Right renal cortex interstitium (tissue), 3 donors: ENCODE results near the gene SMAD3. TPM values are rescaled to one million over a fixed set of nuclear protein-coding genes. Genes with fewer than 3 reads are reported as not detected.
"Not testable (repeated sequence)": the region's sequence is repeated elsewhere in the genome, so short reads cannot be mapped to it uniquely, and the experiment has no call there.

Experiments used
- DNase-seq, 3 donors: peaks; one replicate each; pipeline ENCODE4 v3.0.0-alpha.2; 2013; ENCODE audit warnings: low read depth in 3 of 3, low spot score in 2 of 3
- polyA plus RNA-seq, 3 donors: library from polyadenylated mRNA; unstranded; fragments of 120-200 nt; gene quantifications; one replicate each; pipeline ENCODE4 v1.2.1, GENCODE V29; 2013; ENCODE audit not compliant: insufficient read length in 3 of 3

Gene SMAD3
- polyA plus RNA-seq, 3 donors: 43.2 to 47.3 (median 46.0) TPM

DNA sequence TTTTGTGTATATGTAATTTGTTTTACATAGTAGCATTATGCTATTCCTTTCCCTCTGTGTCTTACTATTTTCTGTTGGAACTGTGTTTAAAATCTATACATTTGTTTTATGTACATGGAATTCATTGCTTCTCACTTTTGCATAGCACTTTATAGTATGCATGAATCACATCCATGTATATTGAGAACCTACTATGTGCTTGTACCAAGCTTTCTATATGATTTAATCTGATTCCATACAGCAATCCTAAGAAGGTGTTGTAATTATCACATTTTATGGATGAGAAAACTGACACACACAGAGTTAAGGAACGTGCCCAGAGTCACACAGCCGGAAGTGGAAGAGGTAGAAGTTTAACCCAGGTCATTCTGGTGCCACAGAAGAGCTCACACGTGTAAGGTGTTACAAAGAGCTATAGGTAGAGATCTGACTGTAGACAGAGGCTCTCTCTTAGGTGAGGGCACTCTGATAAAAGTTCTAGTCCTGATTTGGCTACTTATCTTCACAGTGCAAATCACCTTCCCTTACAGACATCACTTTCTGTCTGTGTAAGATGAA is 3.5 kb upstream of the SMAD3 start:
- DNase-seq: no peak

DNA sequence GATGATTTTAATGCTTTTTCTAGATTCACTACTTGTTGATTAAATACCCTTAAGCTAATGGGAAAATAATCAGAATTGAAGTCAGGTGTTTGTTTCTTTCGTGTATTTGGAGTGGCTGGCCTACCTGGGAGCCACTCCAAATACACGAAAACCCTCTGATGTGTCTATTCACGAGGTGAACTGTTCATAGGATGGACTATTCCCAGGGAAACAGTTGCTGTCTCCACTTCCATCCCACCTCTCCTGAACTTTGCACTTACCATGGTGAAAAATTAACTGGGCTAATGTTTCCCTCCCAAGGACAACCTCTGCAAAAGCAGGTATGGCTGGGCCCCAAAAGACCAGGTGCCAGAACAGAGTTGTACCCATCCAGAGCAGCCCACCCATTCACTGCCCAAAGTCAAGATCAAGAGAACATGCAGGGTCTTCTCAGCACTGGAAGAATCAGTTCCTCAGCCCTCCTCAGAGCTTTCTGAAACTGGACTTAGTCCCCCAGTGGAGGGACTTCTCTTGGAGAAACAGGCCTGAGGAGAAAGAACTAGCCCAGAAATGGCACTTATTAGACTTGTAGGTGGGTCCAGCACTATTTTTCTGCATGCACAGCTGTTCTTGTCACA is 2.9 kb upstream of the SMAD3 start:
- no peak for DNase-seq

DNA sequence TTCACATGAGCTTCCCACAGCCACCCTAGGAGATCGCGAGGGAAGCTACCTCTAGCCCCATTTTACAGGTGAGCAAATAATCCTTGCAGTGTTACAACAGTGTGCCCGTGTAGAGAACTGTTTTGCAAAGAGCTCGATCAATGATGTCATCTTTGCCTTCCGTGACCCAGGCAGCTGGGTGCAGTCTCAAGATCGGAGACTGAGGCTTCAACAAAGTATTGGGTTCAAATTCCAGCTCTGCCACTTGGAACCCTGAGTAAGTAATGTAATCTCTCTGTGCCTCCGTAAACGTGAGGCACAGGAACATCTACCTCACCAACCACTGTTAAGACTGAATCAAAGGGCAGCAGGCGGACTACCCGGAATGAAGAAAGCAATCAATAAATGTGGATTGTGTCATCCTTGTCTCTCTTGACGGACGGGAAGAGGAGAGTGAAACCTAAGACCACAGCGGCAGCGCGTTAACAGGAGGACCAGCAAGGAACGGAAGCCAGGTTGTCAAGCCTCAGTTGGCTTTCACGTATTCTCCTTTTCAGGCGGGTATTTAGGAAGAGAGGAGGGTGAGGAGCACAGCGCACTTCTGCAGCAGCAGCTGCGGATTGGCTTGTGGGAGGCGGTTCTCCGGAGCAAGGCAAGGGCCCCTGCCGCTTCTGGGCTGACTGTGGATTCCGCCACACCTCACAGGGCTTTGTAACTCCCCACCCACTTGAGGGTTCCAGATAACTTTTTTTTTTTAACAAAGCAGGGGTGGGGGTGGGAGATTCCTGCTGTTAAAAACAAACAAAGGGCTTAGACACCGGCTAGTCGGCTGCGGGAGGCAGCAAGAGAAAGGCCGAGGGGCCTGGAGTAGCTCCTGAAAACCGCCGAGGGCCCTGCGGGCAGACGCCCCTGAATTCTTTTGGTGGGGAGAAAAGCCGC is 1.5 kb upstream of the SMAD3 start:
- DNase-seq: peak in 2 of 3 donors; percentile 38 to 41

GRCh38 chr15:67064607-67065530 is 533 bp upstream of the SMAD3 start:
- DNase-seq: no peak

GRCh38 chr15:67066041-67066958 is 898 bp downstream of the SMAD3 start:
- DNase-seq: no peak

- no peak for DNase-seq
Measured at GRCh38 chr15:67066959-67067853, 1.8 kb downstream of the SMAD3 start.

DNA sequence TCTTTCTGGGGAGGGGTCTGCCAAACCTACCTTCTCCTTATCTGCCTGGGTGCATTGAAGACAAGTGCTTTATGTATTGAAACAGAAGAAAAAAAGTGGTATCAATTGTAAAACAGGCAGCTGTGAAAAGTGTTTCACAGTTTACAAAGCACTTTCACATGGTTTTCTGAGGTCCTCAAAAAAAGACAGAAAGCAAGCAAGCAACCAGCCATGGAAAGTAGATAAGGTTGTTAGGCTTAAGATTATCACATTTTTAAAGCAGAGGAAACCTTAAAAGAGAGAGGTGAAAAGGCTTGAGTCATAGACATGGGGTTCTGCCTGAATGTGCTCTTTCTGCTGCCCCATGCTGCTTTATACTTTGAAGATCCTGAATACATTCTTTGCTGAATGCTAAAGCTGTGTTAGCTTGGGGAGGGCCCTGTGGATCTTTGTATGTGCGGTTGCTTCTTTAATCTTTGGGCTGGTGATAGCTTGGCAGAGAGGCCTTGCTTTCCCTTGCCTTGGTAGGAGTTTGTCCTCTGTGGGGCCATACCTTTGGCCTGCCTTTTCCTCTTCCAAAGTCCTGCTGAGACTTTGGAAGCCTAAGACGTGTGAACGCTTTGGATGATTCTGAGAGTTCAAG is 2.6 kb downstream of the SMAD3 start:
- DNase-seq: no peak

DNA sequence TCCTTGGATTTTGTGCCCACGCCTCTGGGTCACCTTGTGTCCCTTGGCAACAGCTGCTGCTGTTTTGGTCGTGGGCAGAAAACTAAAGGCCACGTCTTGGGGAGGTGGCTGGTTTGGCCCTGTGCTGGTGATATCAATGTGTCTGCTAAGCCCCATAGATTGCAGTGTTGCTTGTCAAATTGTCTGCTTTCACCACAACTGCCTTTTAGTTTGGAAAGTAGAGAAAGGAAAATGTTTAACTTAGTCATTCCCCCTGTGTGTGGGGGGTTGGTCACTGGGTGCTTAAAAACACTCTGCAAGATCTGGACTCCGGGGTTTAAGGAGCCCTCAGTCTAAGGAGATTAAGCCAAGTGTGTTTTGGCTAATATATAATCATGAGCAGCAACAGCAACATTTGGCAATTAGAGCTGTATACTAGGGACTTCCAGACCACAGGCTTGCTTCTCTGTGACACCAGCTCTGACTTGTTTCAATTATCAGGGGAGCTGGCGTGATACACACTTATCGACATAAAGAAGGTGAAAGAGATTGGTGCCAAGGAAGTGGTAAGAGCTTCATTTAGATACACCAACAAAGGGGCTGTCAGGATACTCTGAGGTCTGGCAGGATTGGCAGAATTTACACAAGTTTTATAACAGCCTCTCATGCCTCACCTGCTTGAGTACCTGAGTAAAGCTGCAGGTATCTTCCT is 3.5 kb downstream of the SMAD3 start:
- no peak for DNase-seq

- DNase-seq: no peak
Measured at GRCh38 chr15:67070150-67070549, 4.7 kb downstream of the SMAD3 start.

GRCh38 chr15:67070892-67071664 is 5.7 kb downstream of the SMAD3 start:
- DNase-seq: no peak

GRCh38 chr15:67072442-67072841 is 7.0 kb downstream of the SMAD3 start:
- no peak for DNase-seq

DNA sequence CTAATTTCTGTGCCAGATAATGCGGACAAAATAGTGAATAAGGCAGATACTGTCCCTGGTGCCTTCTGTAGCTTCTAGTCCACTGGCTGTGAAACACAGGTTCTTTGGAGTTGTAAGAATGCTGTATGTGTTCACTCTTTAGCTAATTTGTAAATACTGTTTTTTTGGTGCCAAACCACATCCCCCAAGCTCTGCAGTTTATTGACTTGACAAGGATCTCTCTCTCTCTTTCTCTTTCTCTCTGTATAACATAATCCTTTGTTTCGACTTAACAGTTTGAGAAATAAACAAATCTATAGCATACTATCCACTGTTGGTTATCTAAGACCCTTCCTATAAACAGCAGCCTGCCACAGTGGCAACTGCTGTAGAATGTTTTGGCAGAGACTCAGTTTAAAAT is 7.6 kb downstream of the SMAD3 start:
- no peak for DNase-seq

- no peak for DNase-seq
Measured at GRCh38 chr15:67074886-67075229, 9.5 kb downstream of the SMAD3 start.

- not testable (repeated sequence) for DNase-seq
Measured at GRCh38 chr15:67075555-67076135, 10.2 kb downstream of the SMAD3 start.

DNA sequence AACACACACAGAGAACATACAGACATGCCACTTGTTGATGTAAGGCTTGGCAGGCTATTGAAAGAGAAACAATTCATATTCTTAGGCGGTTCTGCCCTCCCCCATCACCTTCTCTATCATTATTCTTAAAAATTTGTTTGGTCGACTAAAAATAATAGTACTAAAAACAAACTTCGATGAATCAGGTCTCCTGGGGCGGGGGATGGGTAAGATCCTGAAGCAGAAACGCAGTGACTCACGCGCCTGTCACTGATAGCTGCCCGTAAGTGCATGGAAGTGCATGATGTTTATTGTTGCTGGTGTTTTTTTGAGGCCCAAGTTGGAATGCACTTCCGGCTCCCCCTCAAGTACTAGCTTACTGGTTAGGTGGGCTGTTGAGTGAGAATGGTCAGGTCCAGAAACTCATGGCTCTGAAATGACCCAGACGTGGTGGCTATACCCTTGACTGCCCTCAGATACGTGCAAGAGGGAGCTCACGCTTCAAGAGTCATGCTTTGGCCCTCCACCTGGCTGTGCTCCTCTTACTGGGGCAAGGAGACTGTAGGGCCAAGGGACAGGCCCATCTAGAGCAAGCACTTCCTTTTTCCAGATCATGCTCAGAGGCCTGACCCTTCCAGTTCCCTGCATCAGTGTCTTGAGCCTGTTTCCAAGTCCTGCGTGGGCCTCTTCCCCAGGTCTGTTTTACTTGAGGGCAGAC is 10.9 kb downstream of the SMAD3 start:
- DNase-seq: no peak

DNA sequence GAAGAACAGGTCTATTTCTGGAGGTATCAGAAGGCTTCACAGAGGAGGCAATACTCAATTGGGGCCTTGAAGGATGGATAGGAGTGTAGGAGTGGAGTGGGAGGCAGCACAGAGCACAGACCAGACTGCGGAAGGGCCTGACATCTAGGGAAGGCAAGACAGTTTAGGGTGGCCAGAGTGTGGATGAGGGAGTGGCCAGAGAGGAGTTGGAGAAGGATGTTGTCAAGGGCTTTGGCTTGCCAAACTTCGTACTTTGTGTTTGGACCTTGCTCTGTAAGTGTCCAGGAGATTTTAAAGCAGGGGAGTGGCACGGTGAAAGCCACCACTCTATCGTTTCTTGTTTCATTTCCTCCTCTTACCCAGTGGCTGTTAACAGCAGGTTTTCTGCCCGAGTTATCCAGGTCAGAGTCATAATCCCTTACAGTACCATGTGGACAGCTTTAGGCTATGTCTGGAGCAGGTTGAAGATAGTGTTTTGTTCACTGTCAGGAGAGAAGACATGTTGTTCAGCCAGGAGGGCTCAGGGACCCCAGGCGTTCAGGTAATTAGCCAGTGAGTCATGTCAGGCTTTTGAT is 12.3 kb downstream of the SMAD3 start:
- DNase-seq: no peak
